Astrocyte (in vitro differentiated cells and primary cell): ENCODE data around the gene WT1. TPM values are rescaled to one million over a fixed set of nuclear protein-coding genes. Genes with fewer than 3 reads are reported as not detected.

Source experiments
- DNase-seq: peaks from one replicate; pipeline ENCODE4 v3.0.0-alpha.2; 2010; ENCODE audit warnings: low read depth
- FAIRE-seq: peaks from 2 replicates; lab custom pipeline; 2011; peaks lifted over from hg19 to GRCh38; lab: Jason Lieb, UNC
- H2AFZ ChIP-seq: 2 replicates; pipeline ENCODE4 v1.6.0; 2012; ENCODE audit warnings: low read depth, low read length, inconsistent platforms
- H3K27ac ChIP-seq: 2 replicates; pipeline ENCODE4 v1.5.1; 2011; ENCODE audit warnings: low read depth, low read length, inconsistent platforms
- H3K27me3 ChIP-seq: 2 replicates; pipeline ENCODE4 v1.6.0; 2011; ENCODE audit warnings: low read length, inconsistent platforms; ENCODE audit not compliant: insufficient read depth
- H3K36me3 ChIP-seq: 2 replicates; pipeline ENCODE4 v1.5.1; 2011; ENCODE audit warnings: low read length, inconsistent platforms; ENCODE audit not compliant: insufficient read depth
- H3K4me1 ChIP-seq: 2 replicates; pipeline ENCODE4 v1.5.1; 2011; ENCODE audit warnings: low read length, inconsistent platforms; ENCODE audit not compliant: insufficient read depth
- H3K4me2 ChIP-seq: 2 replicates; pipeline ENCODE4 v1.6.0; 2012; ENCODE audit warnings: low read length, inconsistent platforms
- H3K4me3 ChIP-seq: 2 replicates; pipeline ENCODE4 v1.5.1; 2011; ENCODE audit warnings: low read depth, mild to moderate bottlenecking, low read length, inconsistent platforms; ENCODE audit not compliant: insufficient read depth
- H3K79me2 ChIP-seq: 2 replicates; pipeline ENCODE4 v1.6.0; 2012; ENCODE audit warnings: mild to moderate bottlenecking, low read length, inconsistent platforms; ENCODE audit not compliant: insufficient read depth
- H3K9ac ChIP-seq: 2 replicates; pipeline ENCODE4 v1.6.0; 2012; ENCODE audit warnings: mild to moderate bottlenecking, low read length, inconsistent platforms
- H3K9me3 ChIP-seq: 2 replicates; pipeline ENCODE4 v1.5.1; 2012; ENCODE audit warnings: low read depth, mild to moderate bottlenecking, low read length, inconsistent platforms; ENCODE audit not compliant: insufficient read depth
- H4K20me1 ChIP-seq: 2 replicates; pipeline ENCODE4 v1.6.0; 2012; ENCODE audit warnings: low read length, inconsistent platforms; ENCODE audit not compliant: insufficient read depth
- H3K27ac Mint-ChIP-seq: one replicate; pipeline ENCODE4 v1.8.0; 2021; ENCODE audit warnings: mild to moderate bottlenecking, mixed read lengths; ENCODE audit not compliant: unreplicated experiment
- H3K27me3 Mint-ChIP-seq: one replicate; pipeline ENCODE4 v1.8.0; 2021; ENCODE audit warnings: low read depth, mixed read lengths; ENCODE audit not compliant: unreplicated experiment
- H3K36me3 Mint-ChIP-seq: one replicate; pipeline ENCODE4 v1.8.0; 2021; ENCODE audit warnings: low read depth, mixed read lengths; ENCODE audit not compliant: unreplicated experiment
- H3K4me1 Mint-ChIP-seq: one replicate; pipeline ENCODE4 v1.8.0; 2021; ENCODE audit warnings: low read depth, mixed read lengths; ENCODE audit not compliant: unreplicated experiment
- H3K4me3 Mint-ChIP-seq: one replicate; pipeline ENCODE4 v1.8.0; 2021; ENCODE audit warnings: mild to moderate bottlenecking, moderate library complexity, mixed read lengths; ENCODE audit not compliant: unreplicated experiment
- H3K9me3 Mint-ChIP-seq: one replicate; pipeline ENCODE4 v1.8.0; 2021; ENCODE audit warnings: mild to moderate bottlenecking, mixed read lengths; ENCODE audit not compliant: unreplicated experiment
- EZH2 ChIP-seq: IDR thresholded peaks from 2 replicates; pipeline ENCODE4 v1.6.1; 2012; ENCODE audit warnings: mild to moderate bottlenecking, low read length, inconsistent platforms; ENCODE audit not compliant: insufficient read depth
- total RNA-seq: library from RNA; stranded (reverse); gene quantifications from 2 replicates; pipeline ENCODE4 v1.2.1, GENCODE V29; 2021
- TF ChIP-seq, protein P1 (sequence below): IDR thresholded peaks from 2 replicates; pipeline ENCODE4 v1.5.1; 2011; ENCODE audit warnings: low read depth, mild to moderate bottlenecking, inconsistent platforms, low read length, moderate library complexity; ENCODE audit not compliant: insufficient read depth

The WT1 gene
- total RNA-seq, 1 donor from 2014 or later = 0.45 TPM

DNA sequence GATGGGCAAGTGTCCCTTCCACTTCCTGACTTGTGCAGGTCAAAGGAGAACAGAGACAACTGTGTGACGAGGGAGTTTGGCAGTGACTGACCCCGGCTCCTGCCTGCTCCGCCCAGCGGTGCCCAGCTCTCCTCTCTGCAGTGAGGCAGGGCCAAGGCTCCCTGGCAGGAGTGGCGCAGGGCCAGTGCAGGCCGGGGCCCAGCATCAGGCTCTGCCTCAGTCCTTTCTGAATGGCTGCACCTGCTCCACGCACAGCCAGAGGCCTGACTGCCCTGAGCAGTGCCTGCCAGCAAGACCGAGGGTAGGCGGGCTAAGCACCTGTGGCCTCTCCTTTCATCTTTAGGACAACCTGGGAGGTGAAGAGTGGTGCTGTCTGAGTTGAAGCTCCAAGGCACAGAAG, 54.2 kb downstream of the WT1 start:
- H3K9me3 ChIP-seq = no peaks in the 10 kb centered on the region
- peaks cover 14% of the 10 kb centered on the region for H3K9me3 Mint-ChIP-seq
- peaks cover 51% of the 10 kb centered on the region for H3K27me3 Mint-ChIP-seq
- peaks cover 2% of the 10 kb centered on the region for H3K36me3 Mint-ChIP-seq
- no peak for DNase-seq
- no peaks in the 10 kb centered on the region for H3K36me3 ChIP-seq
- H3K4me3 ChIP-seq = no peak overlapping the region
- no peak overlapping the region for H2AFZ ChIP-seq
- no peaks in the 10 kb centered on the region for H4K20me1 ChIP-seq
- FAIRE-seq = no peak
- H3K27me3 ChIP-seq = peaks cover 5% of the 10 kb centered on the region
- TF ChIP-seq EZH2 = no peak
- H3K4me1 ChIP-seq = no peaks in the 10 kb centered on the region
- no peak overlapping the region for H3K27ac Mint-ChIP-seq
- H3K4me3 Mint-ChIP-seq = no peak overlapping the region
- no peaks in the 10 kb centered on the region for H3K79me2 ChIP-seq
- no peak overlapping the region for H3K9ac ChIP-seq
- H3K4me1 Mint-ChIP-seq = peaks cover 12% of the 10 kb centered on the region
- no peak overlapping the region for H3K4me2 ChIP-seq
- no peak overlapping the region for H3K27ac ChIP-seq

- TF ChIP-seq EZH2 = no peak
- TF ChIP-seq, protein P1, sequence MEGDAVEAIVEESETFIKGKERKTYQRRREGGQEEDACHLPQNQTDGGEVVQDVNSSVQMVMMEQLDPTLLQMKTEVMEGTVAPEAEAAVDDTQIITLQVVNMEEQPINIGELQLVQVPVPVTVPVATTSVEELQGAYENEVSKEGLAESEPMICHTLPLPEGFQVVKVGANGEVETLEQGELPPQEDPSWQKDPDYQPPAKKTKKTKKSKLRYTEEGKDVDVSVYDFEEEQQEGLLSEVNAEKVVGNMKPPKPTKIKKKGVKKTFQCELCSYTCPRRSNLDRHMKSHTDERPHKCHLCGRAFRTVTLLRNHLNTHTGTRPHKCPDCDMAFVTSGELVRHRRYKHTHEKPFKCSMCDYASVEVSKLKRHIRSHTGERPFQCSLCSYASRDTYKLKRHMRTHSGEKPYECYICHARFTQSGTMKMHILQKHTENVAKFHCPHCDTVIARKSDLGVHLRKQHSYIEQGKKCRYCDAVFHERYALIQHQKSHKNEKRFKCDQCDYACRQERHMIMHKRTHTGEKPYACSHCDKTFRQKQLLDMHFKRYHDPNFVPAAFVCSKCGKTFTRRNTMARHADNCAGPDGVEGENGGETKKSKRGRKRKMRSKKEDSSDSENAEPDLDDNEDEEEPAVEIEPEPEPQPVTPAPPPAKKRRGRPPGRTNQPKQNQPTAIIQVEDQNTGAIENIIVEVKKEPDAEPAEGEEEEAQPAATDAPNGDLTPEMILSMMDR = no peak
- Histone ChIP-seq H3K27ac (no peak overlapping the region), H2AFZ (no peak overlapping the region), H3K36me3 (no peaks in the 10 kb centered on the region), H3K79me2 (no peaks in the 10 kb centered on the region), H4K20me1 (no peaks in the 10 kb centered on the region), H3K4me2 (no peak overlapping the region), H3K9me3 (no peaks in the 10 kb centered on the region), H3K9ac (no peak overlapping the region), H3K4me1 (no peaks in the 10 kb centered on the region), H3K27me3 (peaks cover 5% of the 10 kb centered on the region), H3K4me3 (no peak overlapping the region)
- DNase-seq = no peak
- Mint-ChIP-seq H3K36me3 (peaks cover 2% of the 10 kb centered on the region), H3K27me3 (peaks cover 50% of the 10 kb centered on the region), H3K4me3 (no peak overlapping the region), H3K9me3 (peaks cover 14% of the 10 kb centered on the region), H3K4me1 (peaks cover 9% of the 10 kb centered on the region), H3K27ac (no peak overlapping the region)
- no peak for FAIRE-seq
Observed at GRCh38 chr11:32379719-32380118, 55.6 kb downstream of the WT1 start.

- H3K36me3 ChIP-seq = no peaks in the 10 kb centered on the region
- peaks cover 5% of the 10 kb centered on the region for H3K27me3 ChIP-seq
- H3K9me3 ChIP-seq = no peaks in the 10 kb centered on the region
- FAIRE-seq = no peak
- H3K27ac ChIP-seq = no peak overlapping the region
- H3K9me3 Mint-ChIP-seq = peaks cover 12% of the 10 kb centered on the region
- no peak overlapping the region for H3K9ac ChIP-seq
- no peak overlapping the region for H3K4me3 Mint-ChIP-seq
- no peak overlapping the region for H3K4me3 ChIP-seq
- H3K4me1 Mint-ChIP-seq = no peaks in the 10 kb centered on the region
- no peaks in the 10 kb centered on the region for H3K36me3 Mint-ChIP-seq
- no peaks in the 10 kb centered on the region for H3K79me2 ChIP-seq
- no peak overlapping the region for H2AFZ ChIP-seq
- no peak for TF ChIP-seq EZH2
- TF ChIP-seq, protein P1 = no peak
- peaks cover 35% of the 10 kb centered on the region for H3K27me3 Mint-ChIP-seq
- H4K20me1 ChIP-seq = no peaks in the 10 kb centered on the region
- DNase-seq = no peak
- H3K27ac Mint-ChIP-seq = no peak overlapping the region
- H3K4me2 ChIP-seq = no peak overlapping the region
- no peaks in the 10 kb centered on the region for H3K4me1 ChIP-seq
Observed at GRCh38 chr11:32375826-32376225, 59.5 kb downstream of the WT1 start.
